ENCODE results near the gene USHBP1.

- TF ChIP-seq POLR2A (IDR thresholded peaks at IDR 0.05) = no peak
- TF ChIP-seq, protein P1, sequence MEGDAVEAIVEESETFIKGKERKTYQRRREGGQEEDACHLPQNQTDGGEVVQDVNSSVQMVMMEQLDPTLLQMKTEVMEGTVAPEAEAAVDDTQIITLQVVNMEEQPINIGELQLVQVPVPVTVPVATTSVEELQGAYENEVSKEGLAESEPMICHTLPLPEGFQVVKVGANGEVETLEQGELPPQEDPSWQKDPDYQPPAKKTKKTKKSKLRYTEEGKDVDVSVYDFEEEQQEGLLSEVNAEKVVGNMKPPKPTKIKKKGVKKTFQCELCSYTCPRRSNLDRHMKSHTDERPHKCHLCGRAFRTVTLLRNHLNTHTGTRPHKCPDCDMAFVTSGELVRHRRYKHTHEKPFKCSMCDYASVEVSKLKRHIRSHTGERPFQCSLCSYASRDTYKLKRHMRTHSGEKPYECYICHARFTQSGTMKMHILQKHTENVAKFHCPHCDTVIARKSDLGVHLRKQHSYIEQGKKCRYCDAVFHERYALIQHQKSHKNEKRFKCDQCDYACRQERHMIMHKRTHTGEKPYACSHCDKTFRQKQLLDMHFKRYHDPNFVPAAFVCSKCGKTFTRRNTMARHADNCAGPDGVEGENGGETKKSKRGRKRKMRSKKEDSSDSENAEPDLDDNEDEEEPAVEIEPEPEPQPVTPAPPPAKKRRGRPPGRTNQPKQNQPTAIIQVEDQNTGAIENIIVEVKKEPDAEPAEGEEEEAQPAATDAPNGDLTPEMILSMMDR (IDR thresholded peaks at IDR 0.05) = no peak
Observed at GRCh38 chr19:17286263-17286662, 21.7 kb upstream of the USHBP1 start.

Measured in lower leg skin (tissue), 3 donors.